ENCODE data around the gene PRDM15. TPM values are rescaled to one million over a fixed set of nuclear protein-coding genes. Genes with fewer than 3 reads are reported as not detected.

The PRDM15 gene
- total RNA-seq, 1 experiment from 2014 or later, result 11.2 TPM

DNA sequence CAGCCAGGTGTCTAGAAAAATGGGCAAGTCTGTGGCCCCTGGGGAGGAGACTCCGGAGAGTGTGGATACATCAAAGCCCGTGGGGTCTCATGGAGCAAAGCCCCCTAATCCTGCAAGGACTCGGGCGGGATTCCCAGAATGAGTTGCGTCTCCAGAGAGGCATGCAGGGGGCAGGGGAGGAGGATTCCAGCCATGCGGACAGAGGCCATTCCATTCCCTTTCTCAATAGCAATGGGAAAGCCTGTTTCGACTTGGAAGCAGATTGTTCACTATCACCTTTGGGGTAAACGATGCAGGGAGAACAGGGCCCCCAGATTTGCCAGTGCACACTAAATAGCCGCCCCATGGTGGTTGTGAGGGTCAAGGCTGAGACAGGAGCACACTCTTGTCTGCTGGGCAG is 15.4 kb upstream of the PRDM15 start:
- DNase-seq (ENCODE audit: low read depth, low spot score) (no peak), ATAC-seq (no peak)
- Histone ChIP-seq H3K4me3 (ENCODE audit: low read depth in 2 of 2, low read length in 2 of 2) (no peak overlapping the region), H3K27ac (ENCODE audit: low read length) (no peak overlapping the region), H3K27me3 (ENCODE audit: control insufficient read depth, insufficient read depth, low read length) (no peaks in the 10 kb centered on the region), H3K4me1 (ENCODE audit: control insufficient read depth, insufficient read depth, low read length) (no peaks in the 10 kb centered on the region), H3K9me3 (ENCODE audit: control insufficient read depth, insufficient read depth, low read depth, low read length) (no peaks in the 10 kb centered on the region), H3K36me3 (ENCODE audit: control insufficient read depth, insufficient read depth, low read length) (no peaks in the 10 kb centered on the region; the same call in 1 of the 2 replicates)
- intact Hi-C loops (cut with micrococcal nuclease; ENCODE audit: unreplicated experiment), result no loop called here
- TF ChIP-seq, protein P1, sequence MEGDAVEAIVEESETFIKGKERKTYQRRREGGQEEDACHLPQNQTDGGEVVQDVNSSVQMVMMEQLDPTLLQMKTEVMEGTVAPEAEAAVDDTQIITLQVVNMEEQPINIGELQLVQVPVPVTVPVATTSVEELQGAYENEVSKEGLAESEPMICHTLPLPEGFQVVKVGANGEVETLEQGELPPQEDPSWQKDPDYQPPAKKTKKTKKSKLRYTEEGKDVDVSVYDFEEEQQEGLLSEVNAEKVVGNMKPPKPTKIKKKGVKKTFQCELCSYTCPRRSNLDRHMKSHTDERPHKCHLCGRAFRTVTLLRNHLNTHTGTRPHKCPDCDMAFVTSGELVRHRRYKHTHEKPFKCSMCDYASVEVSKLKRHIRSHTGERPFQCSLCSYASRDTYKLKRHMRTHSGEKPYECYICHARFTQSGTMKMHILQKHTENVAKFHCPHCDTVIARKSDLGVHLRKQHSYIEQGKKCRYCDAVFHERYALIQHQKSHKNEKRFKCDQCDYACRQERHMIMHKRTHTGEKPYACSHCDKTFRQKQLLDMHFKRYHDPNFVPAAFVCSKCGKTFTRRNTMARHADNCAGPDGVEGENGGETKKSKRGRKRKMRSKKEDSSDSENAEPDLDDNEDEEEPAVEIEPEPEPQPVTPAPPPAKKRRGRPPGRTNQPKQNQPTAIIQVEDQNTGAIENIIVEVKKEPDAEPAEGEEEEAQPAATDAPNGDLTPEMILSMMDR (IDR thresholded peaks at IDR 0.05), result no peak
- no peak for TF ChIP-seq SIN3A (IDR thresholded peaks at IDR 0.05; ENCODE audit: borderline replicate concordance, insufficient read depth, low read depth, low read length)
- TF ChIP-seq, protein P2, sequence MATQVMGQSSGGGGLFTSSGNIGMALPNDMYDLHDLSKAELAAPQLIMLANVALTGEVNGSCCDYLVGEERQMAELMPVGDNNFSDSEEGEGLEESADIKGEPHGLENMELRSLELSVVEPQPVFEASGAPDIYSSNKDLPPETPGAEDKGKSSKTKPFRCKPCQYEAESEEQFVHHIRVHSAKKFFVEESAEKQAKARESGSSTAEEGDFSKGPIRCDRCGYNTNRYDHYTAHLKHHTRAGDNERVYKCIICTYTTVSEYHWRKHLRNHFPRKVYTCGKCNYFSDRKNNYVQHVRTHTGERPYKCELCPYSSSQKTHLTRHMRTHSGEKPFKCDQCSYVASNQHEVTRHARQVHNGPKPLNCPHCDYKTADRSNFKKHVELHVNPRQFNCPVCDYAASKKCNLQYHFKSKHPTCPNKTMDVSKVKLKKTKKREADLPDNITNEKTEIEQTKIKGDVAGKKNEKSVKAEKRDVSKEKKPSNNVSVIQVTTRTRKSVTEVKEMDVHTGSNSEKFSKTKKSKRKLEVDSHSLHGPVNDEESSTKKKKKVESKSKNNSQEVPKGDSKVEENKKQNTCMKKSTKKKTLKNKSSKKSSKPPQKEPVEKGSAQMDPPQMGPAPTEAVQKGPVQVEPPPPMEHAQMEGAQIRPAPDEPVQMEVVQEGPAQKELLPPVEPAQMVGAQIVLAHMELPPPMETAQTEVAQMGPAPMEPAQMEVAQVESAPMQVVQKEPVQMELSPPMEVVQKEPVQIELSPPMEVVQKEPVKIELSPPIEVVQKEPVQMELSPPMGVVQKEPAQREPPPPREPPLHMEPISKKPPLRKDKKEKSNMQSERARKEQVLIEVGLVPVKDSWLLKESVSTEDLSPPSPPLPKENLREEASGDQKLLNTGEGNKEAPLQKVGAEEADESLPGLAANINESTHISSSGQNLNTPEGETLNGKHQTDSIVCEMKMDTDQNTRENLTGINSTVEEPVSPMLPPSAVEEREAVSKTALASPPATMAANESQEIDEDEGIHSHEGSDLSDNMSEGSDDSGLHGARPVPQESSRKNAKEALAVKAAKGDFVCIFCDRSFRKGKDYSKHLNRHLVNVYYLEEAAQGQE (IDR thresholded peaks at IDR 0.05; ENCODE audit: insufficient read depth in 1 of 2, low read depth in 2 of 2, low read length in 1 of 2), result no peak
- no peak for TF ChIP-seq TCF7L2 (IDR thresholded peaks at IDR 0.05; ENCODE audit: low read depth, low read length)
- no peak for TF ChIP-seq POLR2AphosphoS5 (IDR thresholded peaks at IDR 0.05; ENCODE audit: low read depth, low read length)
- in situ Hi-C loops (cut with HindIII; ENCODE audit: low pct_unique_long_range_greater_than_20kb, low sequenced_read_pairs), result no loop called here
- CTCF ChIA-PET, result no interaction called here
- no TSS peak for BruUV-seq (replicated peaks)
- POLR2A ChIA-PET, result no interaction called here

DNA sequence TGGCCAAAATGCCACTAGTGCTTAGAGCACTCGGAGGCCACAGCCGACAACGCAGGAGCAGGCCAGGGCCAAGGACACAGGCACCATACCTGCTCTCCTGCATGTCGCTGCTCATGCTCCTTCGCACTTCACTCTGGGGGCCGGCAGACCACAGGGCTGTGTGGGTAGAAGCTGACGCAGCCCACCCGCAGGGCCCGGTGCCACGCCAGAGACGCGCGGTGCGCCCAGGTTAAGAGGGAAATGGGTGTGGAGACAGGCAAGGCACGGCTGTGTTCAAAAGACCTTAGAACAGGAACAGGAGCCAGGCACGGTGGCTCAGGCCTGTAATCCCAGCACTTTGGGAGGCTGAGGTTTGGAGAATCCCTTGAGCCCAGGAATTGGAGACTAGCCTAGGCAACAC is 13.6 kb upstream of the PRDM15 start:
- in situ Hi-C loops (cut with HindIII; ENCODE audit: low pct_unique_long_range_greater_than_20kb, low sequenced_read_pairs) (no loop called here), intact Hi-C loops (cut with micrococcal nuclease; ENCODE audit: unreplicated experiment) (no loop called here)
- no peaks in the 10 kb centered on the region for H3K4me1 ChIP-seq (ENCODE audit: control insufficient read depth, insufficient read depth, low read length)
- no peaks in the 10 kb centered on the region; the same call in 1 of the 2 replicates for H3K36me3 ChIP-seq (ENCODE audit: control insufficient read depth, insufficient read depth, low read length)
- H3K4me3 ChIP-seq (ENCODE audit: low read depth in 2 of 2, low read length in 2 of 2), result no peak overlapping the region
- no peaks in the 10 kb centered on the region for H3K27me3 ChIP-seq (ENCODE audit: control insufficient read depth, insufficient read depth, low read length)
- H3K27ac ChIP-seq (ENCODE audit: low read length), result no peak overlapping the region
- no peaks in the 10 kb centered on the region for H3K9me3 ChIP-seq (ENCODE audit: control insufficient read depth, insufficient read depth, low read depth, low read length)
- no peak for ATAC-seq
- no peak for DNase-seq (ENCODE audit: low read depth, low spot score)
- CTCF ChIA-PET, result no interaction called here
- TF ChIP-seq, protein P1 (IDR thresholded peaks at IDR 0.05), result no peak
- TF ChIP-seq SIN3A (IDR thresholded peaks at IDR 0.05; ENCODE audit: borderline replicate concordance, insufficient read depth, low read depth, low read length) (no peak), TCF7L2 (IDR thresholded peaks at IDR 0.05; ENCODE audit: low read depth, low read length) (no peak), POLR2AphosphoS5 (IDR thresholded peaks at IDR 0.05; ENCODE audit: low read depth, low read length) (no peak)
- TF ChIP-seq, protein P2 (IDR thresholded peaks at IDR 0.05; ENCODE audit: insufficient read depth in 1 of 2, low read depth in 2 of 2, low read length in 1 of 2), result no peak
- BruUV-seq (replicated peaks), result no TSS peak
- POLR2A ChIA-PET, result no interaction called here
